Lower lobe of right lung (tissue), 2 donors: ENCODE measurements around the gene TMCO4. TPM values are rescaled to one million over a fixed set of nuclear protein-coding genes. Genes with fewer than 3 reads are reported as not detected.

ENCODE experiments used
- ATAC-seq, 2 donors: fragments of 200-7000 bp; cut with Tn5 transposase; one replicate each; pipeline ENCODE4 v1.9.1; 2020 to 2022; ENCODE audit warnings: mild to moderate bottlenecking in 2 of 2, moderate library complexity in 2 of 2
- DNase-seq: peaks from one replicate; pipeline ENCODE4 v3.0.0-alpha.2; 2020
- H3K27ac ChIP-seq: fragments of 200-600 bp; one replicate; pipeline ENCODE4 v1.8.0; 2022
- H3K27me3 ChIP-seq: fragments of 200-600 bp; one replicate; pipeline ENCODE4 v1.8.0; 2022; ENCODE audit warnings: low read depth
- H3K36me3 ChIP-seq: fragments of 200-600 bp; one replicate; pipeline ENCODE4 v1.8.0; 2022; ENCODE audit warnings: mild to moderate bottlenecking
- H3K4me1 ChIP-seq: fragments of 200-600 bp; one replicate; pipeline ENCODE4 v1.8.0; 2022
- H3K4me3 ChIP-seq: fragments of 200-600 bp; one replicate; pipeline ENCODE4 v1.8.0; 2022; ENCODE audit warnings: mild to moderate bottlenecking
- H3K9me3 ChIP-seq: fragments of 200-600 bp; one replicate; pipeline ENCODE4 v1.8.0; 2022
- intact Hi-C: fragments of 100-400 bp; cut with DNase I; formaldehyde crosslinking; loops from one replicate; pipeline ENCODE4 v1.11.0; 2022
- total RNA-seq: library from RNA; stranded (reverse); fragmentation: NEBNext Ultra II Directional; extraction: Animal tissue kit (Norgen Biotek cat#: 25700); gene quantifications from one replicate; pipeline ENCODE4 v1.2.1, GENCODE V29; 2021
- TF ChIP-seq, protein P1 (sequence below): fragments of 200-600 bp; IDR thresholded peaks from one replicate; pipeline ENCODE4 v1.8.0; 2022; ENCODE audit warnings: antibody characterized with exemption, mild to moderate bottlenecking
- donor health status: DM: no; HTN: yes; CAD: no; lungs with severe emphysema.

TMCO4 gene
- total RNA-seq, 1 donor from 2014 or later = 26.3 TPM

GRCh38 chr1:19744886-19745285 lies 54.8 kb downstream of the TMCO4 start:
- DNase-seq (no peak), ATAC-seq (no peak)
- TF ChIP-seq, protein P1, sequence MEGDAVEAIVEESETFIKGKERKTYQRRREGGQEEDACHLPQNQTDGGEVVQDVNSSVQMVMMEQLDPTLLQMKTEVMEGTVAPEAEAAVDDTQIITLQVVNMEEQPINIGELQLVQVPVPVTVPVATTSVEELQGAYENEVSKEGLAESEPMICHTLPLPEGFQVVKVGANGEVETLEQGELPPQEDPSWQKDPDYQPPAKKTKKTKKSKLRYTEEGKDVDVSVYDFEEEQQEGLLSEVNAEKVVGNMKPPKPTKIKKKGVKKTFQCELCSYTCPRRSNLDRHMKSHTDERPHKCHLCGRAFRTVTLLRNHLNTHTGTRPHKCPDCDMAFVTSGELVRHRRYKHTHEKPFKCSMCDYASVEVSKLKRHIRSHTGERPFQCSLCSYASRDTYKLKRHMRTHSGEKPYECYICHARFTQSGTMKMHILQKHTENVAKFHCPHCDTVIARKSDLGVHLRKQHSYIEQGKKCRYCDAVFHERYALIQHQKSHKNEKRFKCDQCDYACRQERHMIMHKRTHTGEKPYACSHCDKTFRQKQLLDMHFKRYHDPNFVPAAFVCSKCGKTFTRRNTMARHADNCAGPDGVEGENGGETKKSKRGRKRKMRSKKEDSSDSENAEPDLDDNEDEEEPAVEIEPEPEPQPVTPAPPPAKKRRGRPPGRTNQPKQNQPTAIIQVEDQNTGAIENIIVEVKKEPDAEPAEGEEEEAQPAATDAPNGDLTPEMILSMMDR = no peak
- Histone ChIP-seq H3K27me3 (no peaks in the 10 kb centered on the region), H3K4me3 (no peak overlapping the region), H3K36me3 (peaks cover 60% of the 10 kb centered on the region), H3K9me3 (no peaks in the 10 kb centered on the region), H3K27ac (no peak overlapping the region), H3K4me1 (no peaks in the 10 kb centered on the region)
- intact Hi-C loops = no loop called here

DNA sequence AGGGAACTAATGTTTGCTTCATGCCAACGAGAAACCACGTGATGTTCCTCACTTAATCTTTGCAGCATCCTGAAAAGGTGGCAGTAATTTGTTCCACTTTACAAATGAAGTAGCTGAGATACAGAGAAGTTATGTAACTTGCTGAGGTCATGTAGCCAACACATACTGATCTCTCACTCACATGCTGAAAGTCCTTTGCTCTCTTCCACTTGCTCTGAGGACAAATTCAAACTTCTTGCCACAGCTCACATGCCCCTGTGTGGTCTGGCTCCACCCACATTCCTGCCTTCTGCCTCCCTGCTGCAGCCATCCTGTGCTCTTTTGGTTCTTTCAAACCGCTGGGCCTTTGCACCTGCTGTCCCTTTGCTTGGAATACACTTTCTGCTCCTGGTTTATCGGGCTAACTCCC lies 55.4 kb downstream of the TMCO4 start:
- no peaks in the 10 kb centered on the region for H3K9me3 ChIP-seq
- intact Hi-C loops = no loop called here
- H3K4me1 ChIP-seq = no peaks in the 10 kb centered on the region
- no peaks in the 10 kb centered on the region for H3K27me3 ChIP-seq
- ATAC-seq = peak in 1 of 2 donors; percentile 40
- H3K27ac ChIP-seq = no peak overlapping the region
- H3K4me3 ChIP-seq = no peak overlapping the region
- TF ChIP-seq, protein P1 = no peak
- no peak for DNase-seq
- peaks cover 60% of the 10 kb centered on the region for H3K36me3 ChIP-seq

- H3K4me1 ChIP-seq = no peaks in the 10 kb centered on the region
- no peaks in the 10 kb centered on the region for H3K9me3 ChIP-seq
- TF ChIP-seq, protein P1 = no peak
- H3K36me3 ChIP-seq = peaks cover 55% of the 10 kb centered on the region
- intact Hi-C loops = no loop called here
- no peak for DNase-seq
- no peaks in the 10 kb centered on the region for H3K27me3 ChIP-seq
- no peak overlapping the region for H3K27ac ChIP-seq
- no peak for ATAC-seq
- no peak overlapping the region for H3K4me3 ChIP-seq
Observed at GRCh38 chr1:19743793-19744192, 55.9 kb downstream of the TMCO4 start.

GRCh38 chr1:19743180-19743579 lies 56.5 kb downstream of the TMCO4 start:
- TF ChIP-seq, protein P1 = no peak
- intact Hi-C loops = no loop called here
- ATAC-seq (no peak), DNase-seq (no peak)
- peaks cover 56% of the 10 kb centered on the region for H3K36me3 ChIP-seq
- no peak overlapping the region for H3K27ac ChIP-seq
- no peaks in the 10 kb centered on the region for H3K9me3 ChIP-seq
- H3K4me1 ChIP-seq = no peaks in the 10 kb centered on the region
- no peak overlapping the region for H3K4me3 ChIP-seq
- no peaks in the 10 kb centered on the region for H3K27me3 ChIP-seq

DNA sequence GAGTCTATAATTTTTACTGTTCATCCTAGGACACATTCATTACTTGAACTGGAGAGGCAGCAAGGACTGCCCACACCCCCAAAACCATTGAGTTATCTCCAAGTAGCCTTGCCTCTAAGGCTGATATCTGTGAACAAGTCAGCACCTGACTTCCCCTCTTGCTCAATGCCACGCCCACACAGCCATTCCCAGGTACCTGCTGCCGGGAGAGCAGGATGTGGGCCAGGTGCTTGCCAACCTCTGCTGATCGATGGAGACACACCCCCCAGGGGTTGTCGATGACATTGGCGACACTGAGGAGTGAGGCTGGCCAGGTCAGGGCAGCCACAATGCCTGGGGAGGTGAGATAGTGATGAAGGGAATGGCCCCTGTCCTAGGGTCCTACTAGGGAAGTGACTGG lies 60.1 kb downstream of the TMCO4 start:
- H3K27ac ChIP-seq = no peak overlapping the region
- H3K27me3 ChIP-seq = no peaks in the 10 kb centered on the region
- peaks cover 42% of the 10 kb centered on the region for H3K36me3 ChIP-seq
- no peak for ATAC-seq
- H3K4me1 ChIP-seq = no peaks in the 10 kb centered on the region
- TF ChIP-seq, protein P1 = no peak
- intact Hi-C loops = no loop called here
- no peak for DNase-seq
- H3K9me3 ChIP-seq = no peaks in the 10 kb centered on the region
- no peak overlapping the region for H3K4me3 ChIP-seq

GRCh38 chr1:19738669-19739068 lies 61.0 kb downstream of the TMCO4 start:
- ATAC-seq (no peak), DNase-seq (no peak)
- H3K36me3 ChIP-seq = peaks cover 37% of the 10 kb centered on the region
- H3K9me3 ChIP-seq = no peaks in the 10 kb centered on the region
- no peak overlapping the region for H3K27ac ChIP-seq
- intact Hi-C loops = no loop called here
- no peaks in the 10 kb centered on the region for H3K4me1 ChIP-seq
- no peak overlapping the region for H3K4me3 ChIP-seq
- H3K27me3 ChIP-seq = no peaks in the 10 kb centered on the region
- TF ChIP-seq, protein P1 = no peak
